Natural killer cell (primary cell): ENCODE data around the gene MAP2K5. TPM values are rescaled to one million over a fixed set of nuclear protein-coding genes. Genes with fewer than 3 reads are reported as not detected.

Experiments
- ATAC-seq, 3 donors: fragments of 150-1000 bp in 2 of 3; fragments of 200-7000 bp in 1 of 3; cut with Tn5 transposase; 1 replicate in 1 of 3; 2 replicates in 2 of 3; pipeline ENCODE4 v1.10.0; 2021; ENCODE audit warnings: mild to moderate bottlenecking in 2 of 3, moderate library complexity in 2 of 3
- DNase-seq, 2 donors: peaks; one replicate each; pipeline versions ENCODE4 v3.0.0 to v3.0.0-alpha.2; 2013 to 2021; ENCODE audit warnings: mixed read lengths in 1 of 2
- H3K27ac ChIP-seq: one replicate; pipeline ENCODE4 v1.5.1; 2013; ENCODE audit warnings: mild to moderate bottlenecking, low read length
- H3K27me3 ChIP-seq: one replicate; pipeline ENCODE4 v1.6.1; 2013; ENCODE audit warnings: low read length; ENCODE audit not compliant: control insufficient read depth, insufficient read depth
- H3K36me3 ChIP-seq: one replicate; pipeline ENCODE4 v1.6.1; 2013; ENCODE audit warnings: low read length; ENCODE audit not compliant: control insufficient read depth, insufficient read depth
- H3K4me1 ChIP-seq: one replicate; pipeline ENCODE4 v1.6.1; 2013; ENCODE audit warnings: low read length; ENCODE audit not compliant: control insufficient read depth, insufficient read depth
- H3K4me3 ChIP-seq: one replicate; pipeline ENCODE4 v1.5.1; 2013; ENCODE audit warnings: low read length
- H3K9me3 ChIP-seq: one replicate; pipeline ENCODE4 v1.6.1; 2013; ENCODE audit warnings: low read length; ENCODE audit not compliant: control insufficient read depth, insufficient read depth
- H3K27ac Mint-ChIP-seq, 2 donors: one replicate each; pipeline ENCODE4 v1.8.0; 2022; ENCODE audit warnings: mild to moderate bottlenecking in 2 of 2, mixed read lengths in 2 of 2, moderate library complexity in 1 of 2
- H3K27me3 Mint-ChIP-seq, 2 donors: one replicate each; pipeline ENCODE4 v1.8.0; 2022; ENCODE audit warnings: low read depth in 2 of 2, mixed read lengths in 2 of 2
- H3K36me3 Mint-ChIP-seq: one replicate; pipeline ENCODE4 v1.8.0; 2022; ENCODE audit warnings: mixed read lengths
- H3K4me1 Mint-ChIP-seq, 2 donors: one replicate each; pipeline ENCODE4 v1.8.0; 2022; ENCODE audit warnings: mixed read lengths in 2 of 2
- H3K4me3 Mint-ChIP-seq: one replicate; pipeline ENCODE4 v1.8.0; 2022; ENCODE audit warnings: mild to moderate bottlenecking, moderate library complexity, mixed read lengths
- H3K9me3 Mint-ChIP-seq, 2 donors: one replicate each; pipeline ENCODE4 v1.8.0; 2022; ENCODE audit warnings: mixed read lengths in 2 of 2
- CTCF ChIP-seq: fragments of 200-600 bp; IDR thresholded peaks from one replicate; pipeline ENCODE4 v1.8.0; 2022; ENCODE audit warnings: antibody characterized with exemption
- WGBS: methylation state at CpG from one replicate; pipeline ENCODE4 v1.1.7; 2013; ENCODE audit warnings: missing lambda C conversion rate; ENCODE audit not compliant: insufficient coverage; 5-methylcytosine and 5-hydroxymethylcytosine counted together
- intact Hi-C: fragments of 100-400 bp; cut with micrococcal nuclease; formaldehyde crosslinking; loops from one replicate; pipeline ENCODE4 v1.14.2; 2022
- total RNA-seq, 4 donors: library from RNA; stranded (reverse); fragments of 120-200 nt in 1 of 4; gene quantifications; one replicate each; pipeline versions ENCODE4 v1.2.3 to v1.2.4, GENCODE V29; 2013 to 2022

MAP2K5 gene
- total RNA-seq, 3 donors from 2014 or later (not counting 1 experiment from before 2014, with no cell fraction given): 25.6 to 32.6 (median 29.2) TPM

- Mint-ChIP-seq H3K36me3 (no peaks in the 10 kb centered on the region), H3K27ac (peak overlapping the region in 1 of 2 donors; percentile 21), H3K9me3 (no peaks in the 10 kb centered on the region), H3K4me3 (peak overlapping the region; percentile 63), H3K27me3 (peaks cover 65 to 66% of the 10 kb centered on the region in 2 donors), H3K4me1 (peaks cover 33 to 52% of the 10 kb centered on the region in 2 donors)
- Histone ChIP-seq H3K4me1 (peaks cover 38% of the 10 kb centered on the region), H3K36me3 (no peaks in the 10 kb centered on the region), H3K4me3 (no peak overlapping the region), H3K9me3 (no peaks in the 10 kb centered on the region), H3K27me3 (peaks cover 63% of the 10 kb centered on the region), H3K27ac (no peak overlapping the region)
- no peak for TF ChIP-seq CTCF
- peak in 1 of 2 donors; percentile 15 for DNase-seq
- intact Hi-C loops: no loop called here
- WGBS: 3% methylated on average over 92 of the region's 94 CpGs
- no peak for ATAC-seq
These were observed 281.1 kb downstream of the MAP2K5 start for GRCh38 chr15:67823314-67824196.

GRCh38 chr15:67824197-67824968 lies 281.9 kb downstream of the MAP2K5 start:
- intact Hi-C loops: no loop called here
- Mint-ChIP-seq H3K27ac (peak overlapping the region in 1 of 2 donors; percentile 21), H3K36me3 (no peaks in the 10 kb centered on the region), H3K27me3 (peaks cover 66 to 70% of the 10 kb centered on the region in 2 donors), H3K4me3 (peak overlapping the region; percentile 63), H3K9me3 (no peaks in the 10 kb centered on the region), H3K4me1 (peaks cover 33 to 58% of the 10 kb centered on the region in 2 donors)
- H3K9me3 ChIP-seq: no peaks in the 10 kb centered on the region
- peaks cover 69% of the 10 kb centered on the region for H3K27me3 ChIP-seq
- WGBS: 11% methylated on average over 21 of the region's 21 CpGs
- TF ChIP-seq CTCF: no peak
- ATAC-seq: no peak
- no peak overlapping the region for H3K4me3 ChIP-seq
- H3K36me3 ChIP-seq: no peaks in the 10 kb centered on the region
- no peak overlapping the region for H3K27ac ChIP-seq
- peaks cover 45% of the 10 kb centered on the region for H3K4me1 ChIP-seq
- peak in 1 of 2 donors; percentile 13 for DNase-seq

- TF ChIP-seq CTCF: no peak
- Mint-ChIP-seq H3K36me3 (no peaks in the 10 kb centered on the region), H3K9me3 (no peaks in the 10 kb centered on the region), H3K4me1 (peaks cover 28 to 56% of the 10 kb centered on the region in 2 donors), H3K4me3 (peak within 1 kb of the TSS; percentile 47), H3K27ac (no peak within 1 kb of the TSS), H3K27me3 (peaks cover 61 to 65% of the 10 kb centered on the region in 2 donors)
- intact Hi-C loops: no loop called here
- no peak within 1 kb of the TSS for H3K4me3 ChIP-seq
- H3K4me1 ChIP-seq: peaks cover 45% of the 10 kb centered on the region
- H3K36me3 ChIP-seq: no peaks in the 10 kb centered on the region
- peaks cover 67% of the 10 kb centered on the region for H3K27me3 ChIP-seq
- ATAC-seq (peak in 1 of 3 donors; percentile 29), DNase-seq (peak in 1 of 2 donors; percentile 49)
- 4% methylated on average over 57 of the region's 58 CpGs for WGBS
- H3K9me3 ChIP-seq: no peaks in the 10 kb centered on the region
- H3K27ac ChIP-seq: no peak within 1 kb of the TSS
These were observed 282.7 kb downstream of the MAP2K5 start, which contains the start of gene SKOR1 for GRCh38 chr15:67824976-67825880. SKOR1 (plus strand) TSS chr15:67825509; CDS start chr15:67825603, 94 bp downstream.
